HG03066 (cell line): ENCODE measurements around the gene UBE3A.
A peak's percentile ranks its signal among the peaks of the same experiment; 100 is the strongest.
"Not testable (repeated sequence)": the region's sequence is repeated elsewhere in the genome, so short reads cannot be mapped to it uniquely, and the experiment has no call there.

Source experiments
- ATAC-seq: cut with Tn5 transposase; IDR thresholded peaks from one replicate; pipeline ENCODE4 v1.9.1; 2021; ENCODE audit warnings: low read depth; ENCODE audit not compliant: unreplicated experiment

Gene UBE3A

GRCh38 chr15:25438601-25439368 is at the start of gene UBE3A:
UBE3A (minus strand) TSS chr15:25439024; CDS start chr15:25409107, 29,917 bp downstream.
- peak; percentile 76 for ATAC-seq

DNA sequence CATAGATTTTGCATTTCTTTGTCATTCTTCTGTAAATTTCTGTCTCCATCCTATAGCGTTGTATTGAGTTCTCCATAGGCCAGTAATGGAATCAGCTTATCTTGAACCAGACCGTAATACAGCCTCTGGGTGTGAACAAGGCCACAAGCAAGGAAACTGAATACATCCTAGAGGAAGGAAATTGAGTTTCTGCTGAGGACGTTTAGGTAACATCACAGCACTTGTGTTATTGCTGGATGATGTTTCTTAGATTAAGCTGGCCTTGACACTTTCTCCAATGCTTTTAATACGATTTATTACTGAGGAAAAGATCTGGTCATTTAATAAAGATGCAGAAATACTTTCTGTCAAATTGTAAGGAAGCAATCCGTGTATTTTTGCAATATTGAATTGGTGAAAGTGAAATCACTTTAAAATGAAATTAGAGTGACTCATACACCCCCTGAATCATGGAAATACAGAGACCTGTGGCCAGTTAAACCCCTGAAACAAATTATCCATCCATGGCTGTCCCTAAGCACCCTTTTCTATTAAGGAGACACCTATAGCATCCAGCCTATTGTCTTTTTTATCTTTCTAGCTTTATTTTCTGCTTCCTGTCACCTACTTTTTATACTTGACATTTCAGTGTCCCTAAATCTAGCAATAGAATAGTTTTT is 48.5 kb upstream of the UBE3A start:
- no peak for ATAC-seq

DNA sequence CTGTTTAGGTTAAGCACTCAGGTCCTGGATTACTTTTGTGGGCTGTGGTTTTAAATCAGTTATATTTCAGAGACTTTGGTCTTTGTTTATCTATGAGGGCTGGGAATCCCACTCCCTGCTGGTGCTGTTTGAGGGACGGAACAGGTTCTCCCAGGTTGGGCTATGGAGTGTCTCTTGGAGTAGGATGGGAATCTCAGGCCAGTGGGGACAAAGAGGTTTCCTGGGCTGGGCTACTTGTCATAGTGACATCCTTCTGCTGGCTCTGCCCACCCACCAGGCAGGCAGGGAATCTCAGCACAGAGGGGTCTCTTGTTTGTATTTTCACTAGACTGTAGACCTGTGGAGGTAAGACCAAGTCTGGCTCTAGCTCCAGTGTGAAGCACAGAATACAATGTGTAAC is 47.2 kb upstream of the UBE3A start:
- ATAC-seq = no peak

- no peak for ATAC-seq
Observed at GRCh38 chr15:25481208-25481859, 42.5 kb upstream of the UBE3A start.

DNA sequence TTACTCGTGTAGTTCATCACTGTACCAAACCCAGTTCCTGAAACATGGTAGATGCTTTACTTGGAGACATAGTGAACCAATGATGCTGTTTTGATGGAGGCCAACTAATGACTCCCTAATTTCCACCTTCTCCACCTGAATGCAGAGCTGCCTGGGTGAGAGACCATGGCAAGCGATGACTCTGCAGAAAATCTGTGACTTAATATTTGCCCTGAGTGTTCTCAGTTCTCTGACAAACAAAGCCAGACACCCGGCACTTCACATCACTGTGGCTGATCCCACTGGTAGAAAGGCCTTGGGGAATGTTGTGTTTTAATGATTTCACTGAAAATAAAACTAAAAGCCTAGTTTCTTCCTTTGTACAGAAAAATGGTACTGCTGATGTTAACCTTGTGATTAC is 39.5 kb upstream of the UBE3A start:
- ATAC-seq = no peak

GRCh38 chr15:25477816-25478215 is 39.0 kb upstream of the UBE3A start:
- no peak for ATAC-seq

GRCh38 chr15:25474251-25474650 is 35.4 kb upstream of the UBE3A start:
- ATAC-seq = no peak

GRCh38 chr15:25470230-25470629 is 31.4 kb upstream of the UBE3A start:
- no peak for ATAC-seq

DNA sequence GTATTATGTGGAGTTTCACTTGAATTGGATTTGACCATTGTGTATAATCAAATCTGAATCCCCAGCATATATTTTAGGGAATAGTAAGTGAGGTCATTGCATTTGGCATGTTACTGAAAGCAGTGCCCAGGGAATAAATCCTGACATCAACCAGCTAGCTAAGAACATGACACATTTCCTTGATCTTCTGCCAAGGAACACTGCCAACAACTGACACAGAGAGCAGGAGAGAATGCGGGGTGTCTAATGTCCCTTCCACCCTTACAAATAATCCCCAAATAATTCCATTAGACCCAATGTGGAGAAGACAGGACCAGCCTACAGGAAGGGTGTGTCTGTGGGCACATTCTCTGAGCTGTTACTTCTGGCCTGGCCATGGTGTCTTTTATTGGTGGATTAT is 30.6 kb upstream of the UBE3A start:
- ATAC-seq = no peak

DNA sequence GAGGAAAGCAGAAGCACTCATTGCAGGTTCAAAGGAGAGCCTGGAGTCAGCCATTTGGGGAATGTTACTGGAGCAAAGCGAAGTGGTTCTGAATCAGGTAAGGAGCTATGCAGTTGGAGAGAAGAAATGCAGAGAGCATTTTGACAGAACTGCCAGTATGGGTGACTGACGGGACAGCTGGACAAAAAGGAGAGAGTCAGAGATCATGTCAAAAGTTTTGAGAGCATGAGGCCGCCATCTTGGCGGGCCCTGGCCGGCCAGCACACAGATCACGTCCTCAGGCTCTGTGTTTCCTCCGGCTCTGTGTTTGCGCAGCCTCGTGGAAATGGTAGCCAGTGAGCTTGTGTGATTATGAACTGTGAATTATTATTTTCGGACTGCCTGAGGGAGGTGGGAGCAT is 29.8 kb upstream of the UBE3A start:
- no peak for ATAC-seq

DNA sequence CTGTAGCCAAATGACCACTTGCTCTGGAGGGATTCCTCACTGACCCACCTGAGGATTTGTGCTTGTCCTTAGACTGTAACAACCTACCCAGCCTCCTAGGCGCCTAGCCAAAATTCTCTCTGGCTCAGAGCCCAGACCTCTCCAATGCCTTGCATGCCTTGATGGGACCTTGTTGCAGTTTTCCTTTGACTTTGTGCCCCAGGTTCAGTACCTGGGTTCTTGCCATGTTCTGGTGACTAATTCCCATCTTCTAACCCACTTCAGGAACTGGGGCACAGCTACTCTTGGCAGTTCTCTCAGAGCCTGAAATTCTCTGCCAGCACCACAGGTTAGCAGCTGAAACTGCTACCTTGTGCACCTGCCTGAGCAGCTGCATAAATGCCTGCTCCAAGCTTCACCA is 27.0 kb upstream of the UBE3A start:
- ATAC-seq = no peak

GRCh38 chr15:25464784-25465183 is 26.0 kb upstream of the UBE3A start:
- ATAC-seq = no peak

DNA sequence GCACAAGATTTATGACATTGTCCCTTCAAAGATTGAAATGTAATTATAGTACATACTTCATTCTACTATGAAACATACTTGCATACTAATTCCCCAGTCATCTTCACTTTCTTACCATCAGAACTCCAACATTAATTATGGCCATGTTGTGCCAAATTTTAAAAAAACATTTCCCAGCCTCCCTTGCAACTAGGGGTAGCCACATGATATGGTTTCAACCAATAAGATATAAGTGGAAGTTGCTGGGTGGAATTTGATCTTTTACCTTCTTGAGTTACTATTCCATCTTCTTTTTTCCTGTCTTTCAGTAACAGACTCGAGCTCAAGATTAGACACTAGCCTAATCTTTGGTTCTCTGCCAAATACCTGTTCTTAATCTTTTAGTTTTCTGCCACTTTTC is 25.6 kb upstream of the UBE3A start:
- no peak for ATAC-seq

GRCh38 chr15:25456196-25456595 is 17.4 kb upstream of the UBE3A start:
- ATAC-seq = no peak

- no peak for ATAC-seq
Observed at GRCh38 chr15:25455226-25455625, 16.4 kb upstream of the UBE3A start.

- no peak for ATAC-seq
Observed at GRCh38 chr15:25454771-25455170, 15.9 kb upstream of the UBE3A start.

DNA sequence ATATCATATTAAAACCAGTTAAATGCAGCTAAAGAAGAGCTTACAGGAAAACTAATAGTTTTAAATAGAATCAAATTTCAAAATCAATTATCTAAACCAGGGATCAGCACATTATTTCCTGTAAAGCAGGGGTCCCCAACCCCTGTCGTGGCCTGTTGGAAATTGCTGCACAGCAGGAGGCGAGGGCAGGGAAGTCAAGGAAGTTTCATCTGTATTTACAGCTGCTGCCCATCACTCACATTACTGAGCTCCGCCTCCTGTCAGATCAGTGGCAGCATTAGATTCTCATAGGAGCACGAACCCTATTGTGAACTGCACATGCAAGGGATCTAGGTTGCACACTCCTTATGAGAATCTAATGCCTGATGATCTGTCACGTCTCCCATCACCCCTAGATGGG is 14.4 kb upstream of the UBE3A start:
- ATAC-seq = not testable (repeated sequence)

DNA sequence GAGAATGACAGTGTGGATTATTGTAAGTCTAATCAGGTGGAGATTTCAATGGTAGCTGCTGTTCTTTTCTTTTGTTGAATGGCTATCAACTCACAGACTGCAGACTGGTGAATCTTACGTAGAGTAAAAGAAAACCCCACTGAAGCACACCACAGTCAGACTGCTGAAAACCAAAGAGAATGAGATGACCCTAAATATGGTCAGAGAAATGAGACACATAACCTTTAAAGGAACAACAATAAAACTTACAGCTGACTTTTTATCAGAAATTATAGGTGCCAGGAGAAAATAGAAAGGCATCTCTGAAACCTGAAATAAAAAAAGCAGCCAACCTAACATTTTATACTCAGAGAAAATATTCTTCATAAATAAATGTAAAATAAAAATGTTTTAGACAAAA is 12.7 kb upstream of the UBE3A start:
- ATAC-seq = no peak

- ATAC-seq = no peak
Observed at GRCh38 chr15:25450163-25450562, 11.3 kb upstream of the UBE3A start.

DNA sequence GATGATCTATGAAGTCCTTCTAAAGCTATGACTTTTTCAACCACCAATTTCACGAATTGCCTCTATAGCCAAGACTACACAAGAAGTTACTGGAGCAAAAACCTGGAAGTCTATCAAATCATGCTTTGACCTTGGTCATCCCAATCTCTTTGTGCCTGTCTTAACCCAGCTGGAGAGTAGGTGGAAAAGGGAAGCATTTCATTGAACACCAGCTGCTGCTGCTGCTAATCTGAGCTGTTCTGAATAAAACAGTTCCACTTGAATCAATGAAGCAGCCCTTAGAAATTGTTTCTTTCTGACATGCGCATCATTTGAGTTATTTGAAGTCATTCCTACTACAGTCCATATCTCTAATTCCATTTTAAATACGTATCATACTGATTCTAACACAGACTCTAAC is 7.3 kb upstream of the UBE3A start:
- no peak for ATAC-seq

- no peak for ATAC-seq
Observed at GRCh38 chr15:25445412-25445811, 6.6 kb upstream of the UBE3A start.

DNA sequence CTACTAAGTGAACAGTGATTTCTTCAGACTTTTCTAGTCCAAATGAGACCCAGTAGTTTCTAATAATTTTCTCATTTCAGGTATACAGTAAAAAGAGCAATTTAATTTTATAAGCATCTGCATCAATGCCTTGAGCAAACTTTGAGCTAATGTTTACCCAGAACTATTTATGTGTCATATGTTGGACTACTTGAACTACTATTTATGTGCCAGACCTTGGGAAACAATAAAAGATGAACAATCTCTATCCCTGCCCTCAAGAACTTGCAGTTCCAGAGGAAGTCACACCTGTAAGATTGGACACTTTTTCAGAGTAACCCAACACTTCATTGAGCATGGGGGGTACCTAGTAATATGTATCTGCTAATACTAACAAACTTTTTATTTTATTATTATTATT is 2.3 kb upstream of the UBE3A start:
- no peak for ATAC-seq
